Activated CD8-positive, alpha-beta memory T cell treated with anti-CD3 and anti-CD28 coated beads, Interleukin-2, amount 50 U/mL, for 48 hours (primary cell): ENCODE data around the gene LPP.
"Not testable (repeated sequence)": the region's sequence is repeated elsewhere in the genome, so short reads cannot be mapped to it uniquely, and the experiment has no call there.

ENCODE experiments used
- DNase-seq: peaks from one replicate; pipeline ENCODE4 v3.0.0-alpha.2; 2020

LPP gene

DNA sequence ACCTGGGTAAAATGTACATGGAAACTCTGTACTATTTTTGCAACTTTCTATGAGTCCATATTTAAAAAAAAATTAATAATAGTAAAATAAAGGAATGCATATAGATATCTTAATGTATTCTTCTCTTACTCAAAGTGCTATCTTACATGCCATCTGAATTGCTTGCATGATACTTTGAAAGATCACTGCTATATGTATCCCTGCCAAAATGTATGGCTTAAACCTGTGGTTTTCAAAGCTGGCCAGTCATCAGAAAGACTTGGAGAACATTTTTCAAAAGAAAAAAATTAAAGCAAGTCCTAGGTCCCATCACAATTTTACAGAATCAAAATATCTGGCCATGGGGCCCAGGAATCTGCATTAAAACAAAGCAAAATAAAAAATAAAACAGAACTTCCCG lies 262.1 kb downstream of the LPP start:
- DNase-seq: no peak

- no peak for DNase-seq
These were observed 263.3 kb downstream of the LPP start for GRCh38 chr3:188417271-188417696.

DNA sequence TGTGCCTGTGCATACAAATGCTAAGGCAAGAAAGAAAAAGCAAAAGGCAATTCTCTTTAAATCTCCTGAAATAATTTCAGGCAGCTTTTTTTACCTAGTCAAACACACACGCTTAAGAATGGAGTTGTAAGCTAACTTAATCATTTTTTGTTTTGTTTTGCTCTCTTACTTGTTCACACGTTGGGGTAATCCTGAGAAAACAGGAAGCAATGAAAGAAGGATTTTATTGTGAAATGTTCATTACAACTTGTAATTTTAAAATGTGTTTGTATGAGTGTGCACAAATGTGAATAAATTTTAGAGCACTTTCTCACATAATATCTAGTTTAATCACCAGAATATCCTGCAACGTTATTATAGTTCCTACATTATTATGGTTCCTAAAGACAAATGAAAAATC lies 263.8 kb downstream of the LPP start:
- no peak for DNase-seq

GRCh38 chr3:188421151-188421821 lies 267.3 kb downstream of the LPP start:
- DNase-seq: no peak

GRCh38 chr3:188421836-188422540 lies 268.0 kb downstream of the LPP start:
- DNase-seq: no peak

- not testable (repeated sequence) for DNase-seq
These were observed 274.0 kb downstream of the LPP start for GRCh38 chr3:188427981-188428380.

DNA sequence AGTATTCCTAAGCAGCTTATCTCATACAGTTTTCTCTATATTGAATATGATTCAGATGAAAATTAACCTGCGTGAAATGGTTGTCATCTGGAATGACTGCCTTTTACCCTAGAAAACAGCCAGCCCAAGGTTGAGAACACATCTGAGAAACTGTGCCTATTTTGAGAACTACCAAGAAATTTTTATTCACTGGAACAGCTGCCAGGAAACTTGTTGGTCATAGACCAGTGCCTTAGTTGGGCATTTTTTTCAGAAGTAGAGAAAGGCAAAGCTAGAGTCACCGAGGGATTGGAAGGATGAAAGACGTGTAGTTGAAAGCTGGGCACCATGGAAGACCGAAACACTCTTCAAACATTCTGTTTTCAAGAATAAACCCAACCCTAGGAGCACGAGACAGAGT lies 277.1 kb downstream of the LPP start:
- no peak for DNase-seq

DNA sequence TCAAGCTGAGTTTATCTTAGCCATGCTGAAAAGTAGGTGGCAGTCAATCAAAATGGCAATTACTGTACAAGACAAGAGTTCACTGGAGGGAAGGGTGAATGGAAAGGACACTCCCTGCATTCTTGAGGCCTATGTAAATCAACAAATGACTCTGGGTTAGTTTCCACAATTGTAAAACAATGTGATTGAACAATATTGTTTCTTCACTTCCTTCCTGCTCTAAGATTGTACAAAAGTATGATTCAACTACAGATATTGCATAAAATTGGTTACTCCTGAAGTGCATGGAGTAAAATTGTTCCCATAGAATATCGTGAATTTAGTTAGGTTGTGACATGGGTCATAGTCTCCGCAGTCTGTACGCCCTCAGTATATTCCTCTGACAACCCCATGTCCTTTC lies 277.6 kb downstream of the LPP start:
- DNase-seq: no peak

DNA sequence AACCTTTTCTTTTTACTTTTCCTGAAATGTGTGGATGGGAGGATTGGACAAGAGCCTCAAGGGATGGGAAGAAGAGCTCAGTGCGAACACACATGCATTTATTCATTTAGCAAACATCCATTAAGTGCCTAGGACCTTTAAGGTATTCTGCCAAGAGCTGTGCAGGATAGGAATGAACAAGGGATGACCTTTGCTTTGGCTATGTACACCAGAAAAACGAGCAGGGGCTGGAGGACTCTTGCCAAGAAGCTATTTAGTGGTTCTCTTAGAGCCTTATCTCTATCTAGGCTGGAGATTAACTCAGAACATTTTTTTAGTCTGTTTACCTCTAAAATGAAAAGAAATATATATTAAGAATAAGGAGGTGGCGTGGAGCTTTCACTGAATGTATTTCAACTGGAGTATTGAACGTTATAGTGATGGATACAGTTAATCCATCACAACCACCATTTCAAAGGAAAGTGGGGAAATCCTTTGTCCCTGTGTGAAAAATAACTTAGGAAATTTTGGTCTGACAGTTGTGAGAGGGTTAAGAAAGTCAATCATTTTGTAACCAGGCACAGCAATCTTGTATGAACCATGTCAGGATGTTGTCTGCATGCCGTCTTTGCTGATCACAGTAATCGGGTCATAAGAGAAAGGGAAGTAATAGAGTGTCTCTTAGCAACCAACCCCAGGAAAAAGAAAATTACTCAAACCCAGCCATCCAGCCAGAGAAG lies 279.0 kb downstream of the LPP start:
- DNase-seq: no peak

DNA sequence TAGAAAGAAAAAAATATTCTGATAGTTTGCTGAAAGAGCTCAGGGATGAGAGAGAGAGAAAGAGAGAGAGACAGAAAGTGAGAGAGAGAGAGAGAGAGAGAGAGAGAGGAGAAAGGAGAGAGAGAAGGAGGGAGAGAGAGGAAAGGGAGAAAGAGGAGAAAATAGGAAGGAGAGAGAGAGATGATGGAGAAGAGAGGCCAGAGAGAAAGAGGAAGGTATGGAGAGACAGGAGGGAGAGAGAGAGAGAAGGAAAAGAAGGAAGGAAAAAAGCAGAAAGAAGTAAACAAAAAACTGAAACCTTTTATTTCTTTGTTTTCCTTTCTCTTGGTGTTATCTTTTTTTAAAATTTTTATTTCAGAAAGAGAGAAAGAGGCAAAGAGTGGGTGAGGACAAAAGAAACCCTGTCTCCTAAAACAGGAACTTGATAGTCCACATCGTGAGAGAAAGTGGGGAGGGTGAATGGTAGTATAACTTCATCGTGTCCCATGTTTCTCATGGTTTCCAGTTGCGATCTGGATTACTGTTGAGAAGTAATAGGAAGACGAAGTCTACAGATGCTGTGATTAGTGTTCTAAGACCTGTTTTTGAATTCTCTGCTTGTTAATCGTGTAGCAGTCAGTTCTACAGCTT lies 279.7 kb downstream of the LPP start:
- no peak for DNase-seq

DNA sequence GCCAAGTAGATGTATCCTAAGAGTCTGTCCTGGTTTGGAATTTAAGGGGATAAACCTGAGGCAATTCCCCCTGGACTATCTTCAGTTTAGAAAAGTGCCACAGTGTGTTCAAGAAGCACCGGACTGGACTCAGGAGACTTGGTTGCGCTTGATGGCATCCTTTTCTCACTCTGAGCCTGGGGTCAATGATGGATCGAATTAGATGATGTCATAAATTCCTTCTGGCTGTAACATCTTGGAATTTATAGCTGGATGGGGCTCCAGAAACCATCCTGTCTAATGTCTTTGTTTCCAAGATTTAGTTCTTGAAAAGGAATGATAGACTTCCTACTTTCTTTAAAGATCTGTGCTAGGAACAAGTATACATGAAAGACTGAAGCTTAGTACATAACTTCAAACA lies 280.6 kb downstream of the LPP start:
- DNase-seq: no peak

DNA sequence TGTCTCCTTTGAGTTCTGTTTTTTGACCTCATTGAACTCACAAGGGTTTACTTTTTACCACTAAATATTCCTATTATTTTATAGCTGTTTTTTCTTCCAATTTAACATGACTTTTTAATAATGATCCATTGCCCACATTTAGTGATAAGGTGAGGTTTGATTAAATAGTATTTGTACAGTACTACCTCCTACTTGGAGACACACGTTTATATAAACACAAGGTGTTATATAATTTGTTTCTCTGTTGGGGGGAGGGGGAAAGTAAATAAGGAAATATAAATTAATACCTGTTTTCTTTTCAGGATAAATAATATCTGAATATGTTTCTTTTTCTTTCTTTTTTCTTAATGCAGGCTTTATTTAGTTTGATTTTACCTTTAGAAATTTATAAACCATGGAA lies 281.3 kb downstream of the LPP start:
- DNase-seq: no peak

DNA sequence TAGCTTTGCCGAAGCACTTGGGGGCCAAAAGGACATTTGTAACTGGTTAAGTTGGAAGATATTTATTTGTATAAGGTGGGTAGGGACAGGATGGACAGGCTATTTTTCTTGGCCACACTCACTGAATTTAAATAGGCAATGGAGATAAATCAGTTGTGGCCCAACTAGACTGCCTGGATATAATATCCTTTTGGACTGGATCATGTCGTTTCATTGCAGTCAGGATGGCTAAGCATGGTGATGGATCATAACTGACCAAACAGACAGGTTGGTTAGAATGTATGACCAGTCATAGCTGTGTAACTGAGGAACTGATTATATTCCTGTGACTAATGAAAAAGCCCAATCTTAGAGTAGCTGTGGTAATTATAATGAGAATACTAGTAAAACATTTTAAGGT lies 284.0 kb downstream of the LPP start:
- DNase-seq: no peak

GRCh38 chr3:188439080-188439479 lies 285.1 kb downstream of the LPP start:
- no peak for DNase-seq

DNA sequence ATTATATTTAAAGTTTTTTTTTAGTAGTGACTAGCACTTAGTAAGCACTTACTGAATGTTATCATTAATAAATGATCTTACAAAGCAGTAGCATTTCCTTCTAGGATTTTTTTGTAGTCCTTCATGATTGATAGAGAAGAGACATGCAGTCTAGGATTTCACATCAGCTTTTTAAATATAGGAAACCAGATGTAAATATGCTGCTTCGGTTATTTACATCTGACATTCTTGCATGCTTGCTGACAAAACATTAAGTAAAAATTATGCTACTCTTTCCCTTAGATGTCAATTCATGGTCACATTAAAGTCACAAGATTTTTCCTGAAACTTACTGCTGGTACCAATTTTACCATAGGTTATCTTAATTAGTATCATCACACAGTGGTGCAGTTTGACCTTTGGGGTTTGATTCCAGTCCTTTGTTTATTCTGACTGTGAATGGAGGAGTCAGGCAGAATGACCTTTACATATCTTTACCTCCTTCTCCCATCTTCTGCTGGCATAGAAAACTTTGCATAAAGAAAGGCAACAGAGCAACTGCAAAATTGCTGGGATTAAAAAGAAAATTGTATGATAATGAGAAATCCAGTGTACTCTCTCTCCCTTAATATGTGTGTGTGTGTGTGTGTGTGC lies 286.5 kb downstream of the LPP start:
- no peak for DNase-seq

GRCh38 chr3:188442430-188442829 lies 288.5 kb downstream of the LPP start:
- no peak for DNase-seq

- not testable (repeated sequence) for DNase-seq
These were observed 291.2 kb downstream of the LPP start for GRCh38 chr3:188445175-188445574.

DNA sequence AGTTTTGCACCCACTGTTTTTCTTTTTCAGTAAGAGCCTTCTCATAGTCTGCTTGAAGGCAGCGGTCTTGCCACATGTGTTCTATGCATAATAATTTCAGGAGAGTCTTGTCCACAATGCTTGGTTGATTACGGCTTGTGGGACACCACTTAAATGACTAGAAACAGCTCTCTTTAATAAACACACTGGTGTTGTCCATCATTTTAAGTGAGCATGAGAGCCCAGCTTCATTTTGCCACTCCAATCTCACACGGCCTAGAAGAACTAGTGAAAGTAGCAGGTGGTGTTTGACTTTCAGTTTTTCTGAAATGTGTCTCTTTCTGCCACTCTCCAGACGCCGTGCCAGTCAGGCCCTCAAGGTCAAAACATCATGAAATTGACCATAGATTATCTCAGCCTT lies 292.1 kb downstream of the LPP start:
- no peak for DNase-seq

GRCh38 chr3:188446766-188447165 lies 292.8 kb downstream of the LPP start:
- DNase-seq: no peak

DNA sequence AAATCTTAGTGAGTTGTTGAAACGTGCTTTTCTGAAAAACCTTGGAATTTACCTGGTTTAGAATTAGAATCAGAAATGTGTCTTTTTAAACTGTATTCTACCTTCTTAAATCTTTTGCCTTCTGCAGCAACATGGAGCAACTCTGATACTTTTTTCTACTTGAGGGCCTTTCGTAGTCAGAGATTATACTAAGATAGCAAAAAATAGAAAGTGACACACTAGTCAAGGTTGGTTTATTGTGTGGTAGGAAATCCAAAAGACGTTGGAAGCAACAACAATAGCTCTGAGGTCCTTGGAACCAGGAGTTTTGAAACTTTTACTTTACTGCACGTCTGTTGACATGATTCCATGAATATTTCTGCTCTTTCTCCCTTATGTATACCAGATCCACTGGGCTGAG lies 294.9 kb downstream of the LPP start:
- no peak for DNase-seq

- DNase-seq: no peak
These were observed 295.5 kb downstream of the LPP start for GRCh38 chr3:188449421-188449820.

DNA sequence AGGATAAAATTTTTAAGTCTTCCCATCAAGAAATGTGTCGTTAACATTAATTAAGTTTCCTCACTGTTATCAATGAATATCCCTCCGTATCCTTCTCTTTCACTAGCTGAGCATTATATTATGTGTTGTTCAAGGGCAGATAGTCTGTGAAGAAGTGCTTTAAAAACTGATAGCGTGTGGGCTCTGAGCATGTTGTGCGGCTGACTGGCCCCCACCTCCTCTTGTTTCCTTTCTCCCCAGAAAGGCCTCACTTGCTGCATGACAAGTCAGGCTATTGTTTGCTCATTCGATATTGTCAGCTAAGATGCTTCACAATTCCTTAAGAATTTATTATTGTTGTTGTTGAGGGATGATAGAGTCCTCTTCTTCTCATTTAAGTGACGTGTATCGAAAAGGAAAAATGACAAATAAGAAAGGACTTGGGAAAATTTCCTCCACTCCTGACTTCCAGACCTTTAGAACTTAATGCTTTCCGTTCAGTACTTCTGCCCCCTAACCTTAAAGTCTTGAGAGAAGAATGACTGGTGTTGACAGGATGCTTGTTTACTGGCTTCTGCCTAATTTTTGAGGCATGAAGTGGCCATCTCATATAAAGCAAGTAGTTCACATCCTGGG lies 298.3 kb downstream of the LPP start:
- DNase-seq: no peak
